Esophagus squamous epithelium (tissue), 5 donors: Measurements from ENCODE around the gene MCM3. TPM values are rescaled to one million over a fixed set of nuclear protein-coding genes. Genes with fewer than 3 reads are reported as not detected.

Source experiments
- DNase-seq: peaks from one replicate; lab custom pipeline; 2025; lab: John Stamatoyannopoulos, UW
- H3K27ac ChIP-seq, 4 donors: fragments of 200-600 bp; sonication (generic); one replicate each; pipeline ENCODE4 v1.5.1; 2016 to 2019; ENCODE audit warnings: mild to moderate bottlenecking in 1 of 4
- H3K27me3 ChIP-seq, 4 donors: fragments of 200-600 bp; sonication (generic); 1 replicate in 3 of 4; 2 replicates in 1 of 4; pipeline versions ENCODE4 v1.5.1 to v1.6.0; 2017 to 2021; ENCODE audit warnings: antibody characterized with exemption in 1 of 4
- H3K36me3 ChIP-seq, 3 donors: fragments of 200-600 bp; sonication (generic); one replicate each; pipeline ENCODE4 v1.5.1; 2016 to 2019
- H3K4me1 ChIP-seq, 3 donors: fragments of 200-600 bp; sonication (generic); one replicate each; pipeline ENCODE4 v1.5.1; 2017 to 2019
- H3K4me3 ChIP-seq, 4 donors: fragments of 200-600 bp; sonication (generic); 1 replicate in 3 of 4; 2 replicates in 1 of 4; pipeline ENCODE4 v1.5.1; 2016 to 2019; ENCODE audit warnings: mild to moderate bottlenecking in 2 of 4, moderate library complexity in 1 of 4
- H3K9me3 ChIP-seq, 3 donors: fragments of 200-600 bp; sonication (generic); one replicate each; pipeline ENCODE4 v1.5.1; 2016 to 2019
- CTCF ChIP-seq, 6 experiments: fragments of 450-650 bp in 4 of 6; fragments of 200-600 bp in 2 of 6; sonication (generic) in 2 of 6; IDR thresholded peaks; one replicate each; pipeline ENCODE4 v1.5.1; 2016 to 2019; ENCODE audit warnings: antibody characterized with exemption in 6 of 6, mild to moderate bottlenecking in 4 of 6, moderate library complexity in 4 of 6
- POLR2A ChIP-seq, 4 donors: fragments of 450-650 bp; IDR thresholded peaks; one replicate each; pipeline ENCODE4 v1.6.1; 2017; ENCODE audit warnings: antibody characterized with exemption in 4 of 4, mild to moderate bottlenecking in 4 of 4, moderate library complexity in 3 of 4
- WGBS, 2 donors: methylation state at CpG; one replicate each; pipeline ENCODE4 v1.1.5; 2018; 5-methylcytosine and 5-hydroxymethylcytosine counted together
- intact Hi-C: fragments of 100-400 bp; cut with DNase I; formaldehyde crosslinking; loops from one replicate; pipeline ENCODE4 v1.15.0; 2022
- total RNA-seq, 4 donors: library from RNA; depleted of rRNA; stranded (reverse); fragments of >200 nt; gene quantifications; one replicate each; pipeline ENCODE4 v1.1.0, GENCODE V29; 2016
- donor health status: DM: yes; HTN: yes; CAD: no.

Gene MCM3
- total RNA-seq, 4 donors from 2014 or later: 37.5 to 70.3 (median 47.7) TPM

- intact Hi-C loops: no loop called here
- DNase-seq: no peak
Observed at GRCh38 chr6:52249078-52249477, 35.5 kb downstream of the MCM3 start.

DNA sequence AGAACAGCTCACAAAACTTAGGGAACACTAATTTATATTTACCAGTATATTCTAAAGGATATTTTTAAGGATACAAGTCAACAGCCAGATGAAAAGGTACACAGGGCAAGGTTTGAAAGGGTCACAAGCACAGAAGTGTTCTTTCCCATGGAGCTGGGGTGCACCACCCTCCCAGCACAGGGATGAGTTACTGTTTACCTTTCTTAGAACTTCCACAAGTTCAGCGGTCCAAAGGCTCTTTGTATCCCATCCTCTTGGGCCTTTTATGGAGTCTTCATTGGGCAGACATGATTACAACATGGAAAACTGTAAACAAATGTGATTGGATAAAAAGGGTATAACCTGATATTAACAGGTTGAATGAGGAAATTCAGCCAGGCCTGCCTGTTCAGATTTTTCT lies 39.1 kb downstream of the MCM3 start:
- no peak for TF ChIP-seq CTCF (IDR thresholded peaks at IDR 0.05)
- no peak for TF ChIP-seq POLR2A (IDR thresholded peaks at IDR 0.05)
- 71 to 80% methylated on average over 1 of the region's 1 CpG for WGBS, 2 donors
- DNase-seq: no peak
- H3K27me3 ChIP-seq: peaks cover 0 to 5% (median 0%) of the 10 kb centered on the region in 4 donors
- H3K9me3 ChIP-seq: no peaks in the 10 kb centered on the region
- no peaks in the 10 kb centered on the region for H3K4me1 ChIP-seq
- intact Hi-C loops: no loop called here
- H3K36me3 ChIP-seq: no peaks in the 10 kb centered on the region
- no peak overlapping the region for H3K4me3 ChIP-seq
- no peak overlapping the region for H3K27ac ChIP-seq

More at GRCh38 chr6:52249078-52249477, 35.5 kb downstream of the MCM3 start:
- no peaks in the 10 kb centered on the region for H3K36me3 ChIP-seq
- H3K27me3 ChIP-seq: peaks cover 0 to 24% (median 0%) of the 10 kb centered on the region in 4 donors
- H3K9me3 ChIP-seq: no peaks in the 10 kb centered on the region
- H3K27ac ChIP-seq: no peak overlapping the region
- TF ChIP-seq CTCF (IDR thresholded peaks at IDR 0.05): no peak
- no peak for TF ChIP-seq POLR2A (IDR thresholded peaks at IDR 0.05)
- H3K4me3 ChIP-seq: no peak overlapping the region
- no peaks in the 10 kb centered on the region for H3K4me1 ChIP-seq
- WGBS, 2 donors: 79 to 86% methylated on average over 2 of the region's 2 CpGs

- H3K4me3 ChIP-seq: no peak within 1 kb of the TSS
Observed at GRCh38 chr6:52244400-52244799, 40.1 kb downstream of the MCM3 start, which contains the start of gene IL17F. TSS of gene IL17F (minus strand) at chr6:52244500. CDS start at chr6:52244429, 71 bp downstream.

GRCh38 chr6:52243282-52243893 lies 41.2 kb downstream of the MCM3 start:
- Histone ChIP-seq H3K27me3 (no peaks in the 10 kb centered on the region), H3K4me1 (no peaks in the 10 kb centered on the region), H3K36me3 (no peaks in the 10 kb centered on the region), H3K27ac (no peak overlapping the region), H3K9me3 (no peaks in the 10 kb centered on the region), H3K4me3 (no peak overlapping the region)
- no peak for DNase-seq
- TF ChIP-seq POLR2A (IDR thresholded peaks at IDR 0.05) (no peak), CTCF (IDR thresholded peaks at IDR 0.05) (no peak)
- 70 to 92% methylated on average over 2 to 4 of the region's 4 CpGs for WGBS, 2 donors
- intact Hi-C loops: no loop called here

More at GRCh38 chr6:52244400-52244799, 40.1 kb downstream of the MCM3 start, which contains the start of gene IL17F:
- no peak within 1 kb of the TSS for H3K27ac ChIP-seq
- TF ChIP-seq POLR2A (IDR thresholded peaks at IDR 0.05): no peak
- no peak for TF ChIP-seq CTCF (IDR thresholded peaks at IDR 0.05)
- DNase-seq: no peak
- H3K36me3 ChIP-seq: no peaks in the 10 kb centered on the region
- no peaks in the 10 kb centered on the region for H3K9me3 ChIP-seq
- H3K27me3 ChIP-seq: no peaks in the 10 kb centered on the region
- 75 to 86% methylated on average over 5 of the region's 5 CpGs for WGBS, 2 donors
- intact Hi-C loops: no loop called here
- H3K4me1 ChIP-seq: no peaks in the 10 kb centered on the region

DNA sequence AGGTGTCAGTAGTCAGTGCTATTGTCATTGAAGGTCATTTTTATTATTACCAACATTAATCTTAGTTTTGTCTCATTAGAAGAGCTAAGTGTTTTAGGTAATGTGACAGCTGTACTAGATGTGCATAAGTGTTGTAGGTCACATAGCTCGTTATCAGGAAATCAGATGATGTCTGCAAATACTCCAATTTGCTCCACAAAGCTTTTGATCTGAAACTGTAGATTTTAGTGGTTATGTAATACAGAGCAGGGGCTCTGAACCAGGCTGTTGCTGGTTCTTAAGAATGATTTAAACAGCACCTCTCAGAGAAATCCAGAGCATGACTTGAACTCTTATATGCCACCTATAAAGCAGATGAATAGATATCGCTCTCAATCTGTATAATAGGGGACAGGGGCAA lies 42.7 kb downstream of the MCM3 start:
- no peak for DNase-seq
- no peaks in the 10 kb centered on the region for H3K36me3 ChIP-seq
- TF ChIP-seq CTCF (IDR thresholded peaks at IDR 0.05) (no peak), POLR2A (IDR thresholded peaks at IDR 0.05) (no peak)
- intact Hi-C loops: no loop called here
- WGBS, 2 donors: 70% methylated on average over 2 of the region's 2 CpGs
- no peak overlapping the region for H3K4me3 ChIP-seq
- peaks cover 0 to 13% (median 0%) of the 10 kb centered on the region in 4 donors for H3K27me3 ChIP-seq
- no peaks in the 10 kb centered on the region for H3K9me3 ChIP-seq
- no peaks in the 10 kb centered on the region for H3K4me1 ChIP-seq
- H3K27ac ChIP-seq: no peak overlapping the region
